Thyroid gland (tissue), 4 donors: ENCODE measurements around the gene ADAMTS15.

Experiments
- CTCF ChIP-seq, 6 experiments: fragments of 200-600 bp in 3 of 6; fragments of 450-650 bp in 3 of 6; sonication (generic) in 3 of 6; IDR thresholded peaks; one replicate each; pipeline ENCODE4 v1.5.1; 2016 to 2019; ENCODE audit warnings: antibody characterized with exemption in 6 of 6, mild to moderate bottlenecking in 2 of 6, inconsistent platforms in 1 of 6, moderate library complexity in 1 of 6
- POLR2A ChIP-seq, 2 donors: fragments of 450-650 bp; IDR thresholded peaks; one replicate each; pipeline ENCODE4 v1.6.1; 2017; ENCODE audit warnings: antibody characterized with exemption in 2 of 2, mild to moderate bottlenecking in 2 of 2, moderate library complexity in 1 of 2

- no peak for TF ChIP-seq POLR2A (IDR thresholded peaks at IDR 0.05)
- TF ChIP-seq CTCF (IDR thresholded peaks at IDR 0.05): no peak
Measured at GRCh38 chr11:130403967-130404366, 44.5 kb upstream of the ADAMTS15 start.
